ENCODE results near the gene FAM13A. TPM values are rescaled to one million over a fixed set of nuclear protein-coding genes. Genes with fewer than 3 reads are reported as not detected.

Gene FAM13A
- total and polyA plus RNA-seq, 2 of the 4 experiments (the other 2 are of a cell fraction), result 13.1 to 22.0 TPM

- Histone ChIP-seq H2BK120ac (ENCODE audit: low read depth, low read length) (no peak overlapping the region), H3K4me3 (ENCODE audit: insufficient read depth, low read depth, low read length) (no peak overlapping the region), H3K9me1 (ENCODE audit: insufficient read depth, low read length) (no peaks in the 10 kb centered on the region; the same call in 1 of the 2 replicates), H4K20me1 (ENCODE audit: insufficient read depth, low read length) (no peaks in the 10 kb centered on the region), H2BK15ac (ENCODE audit: low read depth, low read length) (no peak overlapping the region), H3K18ac (ENCODE audit: low read depth, low read length) (no peak overlapping the region), H2AFZ (replicated peaks; ENCODE audit: low read length, poor library complexity) (no peak overlapping the region), H3K23ac (ENCODE audit: low read depth, low read length) (no peak overlapping the region), H3K4ac (ENCODE audit: low read depth, low read length) (no peak overlapping the region), H4K8ac (ENCODE audit: low read depth in 2 of 2, low read length in 2 of 2) (no peak overlapping the region), H3K9me3 (ENCODE audit: control insufficient read depth, insufficient read depth, low read length) (no peaks in the 10 kb centered on the region), H2AK9ac (replicated peaks; ENCODE audit: low read depth, low read length, poor library complexity) (no peak overlapping the region), H3K4me1 (ENCODE audit: control insufficient read depth, insufficient read depth, low read length) (no peaks in the 10 kb centered on the region), H3K14ac (replicated peaks; ENCODE audit: low read depth, low read length) (no peak overlapping the region), H3K27ac (ENCODE audit: insufficient read depth, low read length) (no peak overlapping the region), H4K5ac (ENCODE audit: low read depth, low read length) (no peak overlapping the region), H3K36me3 (ENCODE audit: control insufficient read depth, insufficient read depth, low read length) (no peaks in the 10 kb centered on the region), H2BK20ac (ENCODE audit: low read depth, low read length) (no peak overlapping the region), H3K79me1 (ENCODE audit: low read depth in 1 of 2, low read length in 2 of 2) (no peaks in the 10 kb centered on the region), H3K56ac (ENCODE audit: extremely low read depth, insufficient read depth, low read length) (no peak overlapping the region), H3K4me2 (ENCODE audit: low read depth, low read length) (no peak overlapping the region), H2BK5ac (ENCODE audit: low read depth, low read length, poor library complexity, severe bottlenecking) (no peak overlapping the region), H3K9ac (ENCODE audit: low read depth, low read length) (no peak overlapping the region), H3K27me3 (ENCODE audit: control insufficient read depth, insufficient read depth, low read length) (peaks cover 16% of the 10 kb centered on the region), H2AK5ac (ENCODE audit: low read depth, low read length) (no peak overlapping the region), H4K91ac (ENCODE audit: insufficient read depth, low read depth, low read length) (no peak overlapping the region)
- in situ Hi-C loops (cut with MboI; ENCODE audit: low sequenced_read_pairs), result no loop called here
- ATAC-seq (ENCODE audit: low read depth) (no peak), DNase-seq (no peak)
- whole genome bisulfite sequencing, 2 experiments (ENCODE audit: extremely low coverage in 2 of 2, insufficient read length in 1 of 2), result no CpG with 5 or more reads among the region's 3 CpGs
- dilution Hi-C loops (cut with HindIII; ENCODE audit: low sequenced_read_pairs, unreplicated experiment), result no loop called here
- no peak for TF ChIP-seq USF2 (IDR thresholded peaks at IDR 0.05; ENCODE audit: low read depth, low read length)
- CTCF ChIA-PET, result interaction anchor here (0.6 kb wide), 1 partner anchor 395 kb away, joined by 3 read pairs; no protein-coding TSS in a partner anchor
- no TSS peak for BruUV-seq (replicated peaks)
- POLR2A ChIA-PET (ENCODE audit: unreplicated experiment), result no interaction called here
- intact Hi-C loops (cut with micrococcal nuclease), result no loop called here
Measured at GRCh38 chr4:89100853-89101252, 43.9 kb upstream of the FAM13A start.

Data from IMR-90 (cell line).